ENCODE results near the gene OR2T4.

GRCh38 chr1:248375446-248375845, 14.0 kb downstream of the OR2T4 start, which contains the start of gene OR2T6:
- TF ChIP-seq USF1 (IDR thresholded peaks at IDR 0.05), result no peak
- no peak for TF ChIP-seq MAX (IDR thresholded peaks at IDR 0.05)
- TF ChIP-seq FOXM1 (IDR thresholded peaks at IDR 0.05; ENCODE audit: borderline replicate concordance, low read depth), result no peak
- TF ChIP-seq TAF1 (IDR thresholded peaks at IDR 0.05; ENCODE audit: low read depth), result no peak
